Measurements from ENCODE around the gene EZR.

Gene EZR

GRCh38 chr6:158777510-158777909 lies 41.7 kb downstream of the EZR start:
- peak overlapping the region; percentile 5 for H3K27ac ChIP-seq (ENCODE audit: insufficient read depth, low read length, poor library complexity, severe bottlenecking)
- peaks cover 14% of the 10 kb centered on the region for H3K4me1 ChIP-seq (ENCODE audit: control insufficient read depth, insufficient read depth, low read length, poor library complexity, severe bottlenecking)
- DNase-seq: no peak
- no peak overlapping the region for H3K4me3 ChIP-seq (ENCODE audit: insufficient read depth, low read depth, low read length, poor library complexity, severe bottlenecking)
- H3K36me3 ChIP-seq (ENCODE audit: control insufficient read depth, insufficient read depth, low read length): peaks cover 88% of the 10 kb centered on the region
- no peaks in the 10 kb centered on the region for H3K27me3 ChIP-seq (replicated peaks; ENCODE audit: control insufficient read depth, insufficient read depth, low read length, poor library complexity, severe bottlenecking)
- H3K9me3 ChIP-seq (ENCODE audit: control insufficient read depth, low read length): no peaks in the 10 kb centered on the region

DNA sequence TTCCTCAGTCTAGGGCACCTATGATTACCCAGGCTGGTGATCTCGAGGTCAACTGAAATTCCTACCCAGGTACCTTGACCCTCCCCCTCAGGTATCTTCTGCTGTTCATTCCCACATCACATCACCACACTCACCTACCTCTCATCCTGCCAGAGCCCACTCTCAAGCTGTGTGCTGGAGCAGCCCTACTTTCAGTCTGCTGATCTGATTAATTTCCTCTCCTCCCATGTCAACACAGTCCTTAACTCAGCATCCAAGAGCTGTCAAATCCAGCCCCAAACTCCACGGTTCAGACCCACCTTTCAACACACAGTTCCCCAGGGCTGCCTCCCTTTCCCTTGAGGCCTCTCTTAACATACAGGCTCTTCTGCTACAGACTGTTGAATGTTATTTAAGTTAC lies 42.4 kb downstream of the EZR start:
- Histone ChIP-seq H3K27me3 (replicated peaks; ENCODE audit: control insufficient read depth, insufficient read depth, low read length, poor library complexity, severe bottlenecking) (no peaks in the 10 kb centered on the region), H3K4me1 (ENCODE audit: control insufficient read depth, insufficient read depth, low read length, poor library complexity, severe bottlenecking) (peaks cover 22% of the 10 kb centered on the region), H3K36me3 (ENCODE audit: control insufficient read depth, insufficient read depth, low read length) (peaks cover 88% of the 10 kb centered on the region), H3K9me3 (ENCODE audit: control insufficient read depth, low read length) (no peaks in the 10 kb centered on the region), H3K4me3 (ENCODE audit: insufficient read depth, low read depth, low read length, poor library complexity, severe bottlenecking) (no peak overlapping the region), H3K27ac (ENCODE audit: insufficient read depth, low read length, poor library complexity, severe bottlenecking) (no peak overlapping the region)
- no peak for DNase-seq

DNA sequence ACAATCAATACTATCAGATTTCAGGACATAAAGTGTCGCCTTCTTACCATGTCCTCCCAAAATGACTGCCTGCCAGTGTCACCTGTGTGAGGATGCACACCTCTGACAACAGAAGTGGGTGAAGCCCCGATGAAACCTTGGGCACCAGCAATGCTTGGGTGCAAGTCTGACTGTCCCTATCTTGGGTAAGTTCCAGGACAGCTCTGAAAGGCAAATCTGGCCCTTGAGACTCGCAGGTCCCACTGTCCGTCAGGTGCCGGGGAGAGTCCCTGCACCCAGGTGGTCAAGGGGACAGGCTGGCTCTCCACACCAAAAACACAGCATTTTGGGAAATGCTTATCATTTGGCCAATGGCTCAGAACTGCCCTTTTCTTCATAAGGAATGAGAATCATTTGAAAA lies 43.3 kb downstream of the EZR start:
- no peak overlapping the region for H3K27ac ChIP-seq (ENCODE audit: insufficient read depth, low read length, poor library complexity, severe bottlenecking)

GRCh38 chr6:158774717-158775449 lies 44.3 kb downstream of the EZR start:
- H3K27ac ChIP-seq (ENCODE audit: insufficient read depth, low read length, poor library complexity, severe bottlenecking): no peak overlapping the region
- H3K4me3 ChIP-seq (ENCODE audit: insufficient read depth, low read depth, low read length, poor library complexity, severe bottlenecking): no peak overlapping the region
- peaks cover 91% of the 10 kb centered on the region for H3K36me3 ChIP-seq (ENCODE audit: control insufficient read depth, insufficient read depth, low read length)
- peaks cover 33% of the 10 kb centered on the region for H3K4me1 ChIP-seq (ENCODE audit: control insufficient read depth, insufficient read depth, low read length, poor library complexity, severe bottlenecking)
- no peak for DNase-seq
- H3K9me3 ChIP-seq (ENCODE audit: control insufficient read depth, low read length): no peaks in the 10 kb centered on the region
- H3K27me3 ChIP-seq (replicated peaks; ENCODE audit: control insufficient read depth, insufficient read depth, low read length, poor library complexity, severe bottlenecking): no peaks in the 10 kb centered on the region

More for the DNA sequence above, 43.3 kb downstream of the EZR start:
- Histone ChIP-seq H3K4me1 (ENCODE audit: control insufficient read depth, insufficient read depth, low read length, poor library complexity, severe bottlenecking) (peaks cover 29% of the 10 kb centered on the region), H3K4me3 (ENCODE audit: insufficient read depth, low read depth, low read length, poor library complexity, severe bottlenecking) (no peak overlapping the region), H3K27me3 (replicated peaks; ENCODE audit: control insufficient read depth, insufficient read depth, low read length, poor library complexity, severe bottlenecking) (no peaks in the 10 kb centered on the region), H3K9me3 (ENCODE audit: control insufficient read depth, low read length) (no peaks in the 10 kb centered on the region), H3K36me3 (ENCODE audit: control insufficient read depth, insufficient read depth, low read length) (peaks cover 87% of the 10 kb centered on the region)
- DNase-seq: no peak

- Histone ChIP-seq H3K4me1 (ENCODE audit: control insufficient read depth, insufficient read depth, low read length, poor library complexity, severe bottlenecking) (peaks cover 33% of the 10 kb centered on the region), H3K27me3 (replicated peaks; ENCODE audit: control insufficient read depth, insufficient read depth, low read length, poor library complexity, severe bottlenecking) (no peaks in the 10 kb centered on the region), H3K27ac (ENCODE audit: insufficient read depth, low read length, poor library complexity, severe bottlenecking) (no peak overlapping the region), H3K9me3 (ENCODE audit: control insufficient read depth, low read length) (no peaks in the 10 kb centered on the region), H3K36me3 (ENCODE audit: control insufficient read depth, insufficient read depth, low read length) (peaks cover 96% of the 10 kb centered on the region), H3K4me3 (ENCODE audit: insufficient read depth, low read depth, low read length, poor library complexity, severe bottlenecking) (no peak overlapping the region)
- DNase-seq: no peak
These were observed 45.4 kb downstream of the EZR start for GRCh38 chr6:158773581-158774449.

- no peak for DNase-seq
- H3K36me3 ChIP-seq (ENCODE audit: control insufficient read depth, insufficient read depth, low read length): peaks cover 97% of the 10 kb centered on the region
- H3K4me3 ChIP-seq (ENCODE audit: insufficient read depth, low read depth, low read length, poor library complexity, severe bottlenecking): no peak overlapping the region
- peaks cover 33% of the 10 kb centered on the region for H3K4me1 ChIP-seq (ENCODE audit: control insufficient read depth, insufficient read depth, low read length, poor library complexity, severe bottlenecking)
- H3K27me3 ChIP-seq (replicated peaks; ENCODE audit: control insufficient read depth, insufficient read depth, low read length, poor library complexity, severe bottlenecking): no peaks in the 10 kb centered on the region
- H3K9me3 ChIP-seq (ENCODE audit: control insufficient read depth, low read length): no peaks in the 10 kb centered on the region
- no peak overlapping the region for H3K27ac ChIP-seq (ENCODE audit: insufficient read depth, low read length, poor library complexity, severe bottlenecking)
These were observed 46.3 kb downstream of the EZR start for GRCh38 chr6:158772851-158773371.

DNA sequence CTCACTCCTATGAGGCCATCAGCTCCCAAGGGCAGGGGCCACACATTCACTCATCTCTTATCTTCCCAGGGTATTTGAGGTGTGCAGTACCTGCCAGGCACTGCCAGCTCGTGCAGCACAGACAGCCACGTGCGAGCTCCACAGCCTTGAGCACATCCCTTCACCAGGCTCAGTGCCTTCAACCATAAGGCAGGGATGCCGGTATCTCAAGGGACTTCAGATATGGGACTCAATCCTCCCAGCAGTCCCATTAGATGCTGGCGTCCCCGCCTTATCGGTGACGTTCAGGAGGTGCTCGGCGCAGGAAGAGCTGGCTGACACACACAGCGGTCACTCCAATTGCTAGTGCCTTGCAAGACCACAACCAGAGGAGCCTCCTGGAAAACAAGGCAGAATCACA lies 47.0 kb downstream of the EZR start:
- Histone ChIP-seq H3K36me3 (ENCODE audit: control insufficient read depth, insufficient read depth, low read length) (peaks cover 97% of the 10 kb centered on the region), H3K9me3 (ENCODE audit: control insufficient read depth, low read length) (no peaks in the 10 kb centered on the region), H3K4me3 (ENCODE audit: insufficient read depth, low read depth, low read length, poor library complexity, severe bottlenecking) (no peak overlapping the region), H3K4me1 (ENCODE audit: control insufficient read depth, insufficient read depth, low read length, poor library complexity, severe bottlenecking) (peaks cover 33% of the 10 kb centered on the region), H3K27me3 (replicated peaks; ENCODE audit: control insufficient read depth, insufficient read depth, low read length, poor library complexity, severe bottlenecking) (no peaks in the 10 kb centered on the region), H3K27ac (ENCODE audit: insufficient read depth, low read length, poor library complexity, severe bottlenecking) (no peak overlapping the region)
- no peak for DNase-seq

- H3K27ac ChIP-seq (ENCODE audit: insufficient read depth, low read length, poor library complexity, severe bottlenecking): no peak overlapping the region
- peaks cover 97% of the 10 kb centered on the region for H3K36me3 ChIP-seq (ENCODE audit: control insufficient read depth, insufficient read depth, low read length)
- H3K4me3 ChIP-seq (ENCODE audit: insufficient read depth, low read depth, low read length, poor library complexity, severe bottlenecking): no peak overlapping the region
- no peaks in the 10 kb centered on the region for H3K27me3 ChIP-seq (replicated peaks; ENCODE audit: control insufficient read depth, insufficient read depth, low read length, poor library complexity, severe bottlenecking)
- DNase-seq: no peak
- H3K9me3 ChIP-seq (ENCODE audit: control insufficient read depth, low read length): no peaks in the 10 kb centered on the region
- peaks cover 33% of the 10 kb centered on the region for H3K4me1 ChIP-seq (ENCODE audit: control insufficient read depth, insufficient read depth, low read length, poor library complexity, severe bottlenecking)
These were observed 47.6 kb downstream of the EZR start for GRCh38 chr6:158771399-158772152.

- Histone ChIP-seq H3K27me3 (replicated peaks; ENCODE audit: control insufficient read depth, insufficient read depth, low read length, poor library complexity, severe bottlenecking) (no peaks in the 10 kb centered on the region), H3K36me3 (ENCODE audit: control insufficient read depth, insufficient read depth, low read length) (peaks cover 97% of the 10 kb centered on the region), H3K4me3 (ENCODE audit: insufficient read depth, low read depth, low read length, poor library complexity, severe bottlenecking) (no peak overlapping the region), H3K4me1 (ENCODE audit: control insufficient read depth, insufficient read depth, low read length, poor library complexity, severe bottlenecking) (peaks cover 33% of the 10 kb centered on the region), H3K9me3 (ENCODE audit: control insufficient read depth, low read length) (no peaks in the 10 kb centered on the region), H3K27ac (ENCODE audit: insufficient read depth, low read length, poor library complexity, severe bottlenecking) (no peak overlapping the region)
- DNase-seq: no peak
These were observed 48.4 kb downstream of the EZR start for GRCh38 chr6:158770533-158771330.
